ENCODE measurements around the gene GAK. TPM values are rescaled to one million over a fixed set of nuclear protein-coding genes. Genes with fewer than 3 reads are reported as not detected.
A peak's percentile ranks its signal among the peaks of the same experiment; 100 is the strongest.

GAK gene
- total and polyA plus RNA-seq, 5 donors from 2014 or later = 37.5 to 254 (median 40.0) TPM

DNA sequence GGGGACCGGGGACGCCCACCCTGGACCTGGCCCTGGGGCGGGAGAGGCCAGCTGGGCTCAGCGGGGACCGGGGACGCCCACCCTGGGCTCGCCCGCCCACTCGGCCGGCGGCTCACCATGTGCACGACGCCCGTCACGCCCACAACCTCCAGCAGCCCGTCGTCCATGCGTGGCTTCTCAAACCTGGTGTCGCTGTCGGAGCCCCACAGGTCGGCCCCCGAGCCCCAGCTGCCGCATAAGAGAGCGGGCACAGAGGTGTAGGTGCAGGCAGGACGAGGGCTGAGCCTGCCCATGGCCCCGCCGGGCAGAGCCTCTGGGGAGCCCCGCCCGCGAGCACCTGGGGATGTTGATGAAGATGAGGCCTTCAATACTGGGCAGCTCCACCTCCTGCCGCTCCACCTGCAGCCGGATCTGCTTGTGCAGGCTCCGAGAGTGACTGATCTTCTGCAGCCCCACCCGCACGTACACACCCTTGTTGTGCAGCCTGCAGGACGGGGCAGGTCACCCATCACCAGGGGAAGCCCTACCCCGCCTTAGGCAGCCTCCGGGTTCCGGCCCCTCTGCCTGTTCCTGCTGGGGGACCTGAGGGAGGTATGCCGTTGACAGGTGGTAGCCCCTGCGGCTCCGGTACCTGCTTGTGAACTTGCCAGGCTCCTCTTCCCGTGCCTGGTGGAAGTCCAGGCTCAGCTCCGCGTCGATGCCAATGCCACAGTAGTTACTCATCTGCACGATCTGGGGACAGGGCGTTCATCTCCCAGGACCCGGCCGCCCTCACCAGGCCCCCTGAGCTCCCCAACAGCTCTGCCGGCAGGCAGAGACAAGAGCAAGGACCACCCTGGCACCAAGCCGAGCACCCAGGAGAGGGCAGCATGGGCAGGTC lies 29.5 kb upstream of the GAK start:
- no peak overlapping the region for H3K4me3 Mint-ChIP-seq
- H3K36me3 ChIP-seq (ENCODE audit: control insufficient read depth, insufficient read depth, low read length) = no peaks in the 10 kb centered on the region

DNA sequence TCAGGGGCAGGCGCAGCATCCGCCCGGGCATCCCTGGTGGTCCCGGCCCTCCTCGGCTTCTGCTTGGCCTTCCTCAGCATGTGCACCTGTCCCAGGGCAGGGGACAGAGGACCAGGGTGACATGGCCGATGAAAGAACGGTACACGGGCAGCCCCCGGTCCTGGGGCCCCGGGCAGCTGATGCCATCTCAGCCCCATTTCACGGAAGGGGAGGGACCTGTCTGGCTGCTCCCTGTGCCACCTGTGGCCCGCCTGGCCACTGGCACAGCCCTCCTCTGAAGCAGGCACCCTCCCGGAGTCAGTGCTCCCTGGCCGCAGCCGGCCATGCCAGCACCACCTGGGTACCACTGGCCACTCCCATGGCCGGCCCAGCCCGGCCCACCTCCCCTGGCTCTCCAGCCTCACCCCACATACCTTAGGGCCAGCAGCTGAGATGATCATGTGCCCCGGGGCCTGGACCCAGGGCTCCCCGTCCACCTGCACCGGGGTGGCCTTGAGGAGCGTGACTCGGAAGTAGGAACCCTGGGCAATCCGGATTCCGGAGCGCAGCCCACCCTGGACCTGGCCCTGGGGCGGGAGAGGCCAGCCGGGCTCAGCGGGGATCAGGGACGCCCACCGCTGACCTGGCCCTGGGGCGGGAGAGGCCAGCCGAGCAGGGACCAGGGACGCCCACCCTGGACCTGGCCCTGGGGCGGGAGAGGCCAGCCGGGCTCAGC lies 28.7 kb upstream of the GAK start:
- no peaks in the 10 kb centered on the region for H3K9me3 Mint-ChIP-seq
- no peak overlapping the region for H3K4me3 Mint-ChIP-seq
- H3K4me1 Mint-ChIP-seq = peaks cover 0 to 2% (median 0%) of the 10 kb centered on the region in 4 donors
- H3K27me3 ChIP-seq (ENCODE audit: control insufficient read depth, insufficient read depth, low read length) = no peaks in the 10 kb centered on the region
- no peaks in the 10 kb centered on the region for H3K4me1 ChIP-seq (ENCODE audit: control insufficient read depth, insufficient read depth, low read length, poor library complexity, severe bottlenecking)
- peaks cover 5% of the 10 kb centered on the region for H3K36me3 Mint-ChIP-seq
- H3K36me3 ChIP-seq (ENCODE audit: control insufficient read depth, insufficient read depth, low read length) = no peaks in the 10 kb centered on the region
- DNase-seq (no peak), ATAC-seq (ENCODE audit: low read depth in 2 of 2) (no peak)
- H3K9me3 ChIP-seq (ENCODE audit: control insufficient read depth in 2 of 2, low read length in 2 of 2) = no peaks in the 10 kb centered on the region
- H3K4me3 ChIP-seq (ENCODE audit: low read depth, low read length) = no peak overlapping the region
- no peak overlapping the region for H3K27ac Mint-ChIP-seq
- no peaks in the 10 kb centered on the region for H3K27me3 Mint-ChIP-seq
- H3K27ac ChIP-seq (ENCODE audit: insufficient read depth, low read length, poor library complexity, severe bottlenecking) = no peak overlapping the region

More for the DNA sequence above, 29.5 kb upstream of the GAK start:
- Mint-ChIP-seq H3K27ac (no peak overlapping the region), H3K4me1 (peaks cover 0 to 2% (median 0%) of the 10 kb centered on the region in 4 donors), H3K9me3 (peaks cover 0 to 1% (median 0%) of the 10 kb centered on the region in 7 donors), H3K27me3 (no peaks in the 10 kb centered on the region), H3K36me3 (peaks cover 5% of the 10 kb centered on the region)
- Histone ChIP-seq H3K4me1 (ENCODE audit: control insufficient read depth, insufficient read depth, low read length, poor library complexity, severe bottlenecking) (no peaks in the 10 kb centered on the region), H3K9me3 (ENCODE audit: control insufficient read depth in 2 of 2, low read length in 2 of 2) (no peaks in the 10 kb centered on the region), H3K27me3 (ENCODE audit: control insufficient read depth, insufficient read depth, low read length) (no peaks in the 10 kb centered on the region), H3K27ac (ENCODE audit: insufficient read depth, low read length, poor library complexity, severe bottlenecking) (no peak overlapping the region), H3K4me3 (ENCODE audit: low read depth, low read length) (no peak overlapping the region)
- ATAC-seq (ENCODE audit: low read depth in 2 of 2) (peak in 1 of 2 donors; percentile 19), DNase-seq (no peak)

GRCh38 chr4:960140-960635 lies 28.1 kb upstream of the GAK start:
- DNase-seq = no peak
- Histone ChIP-seq H3K9me3 (ENCODE audit: control insufficient read depth in 2 of 2, low read length in 2 of 2) (no peaks in the 10 kb centered on the region), H3K4me3 (ENCODE audit: low read depth, low read length) (no peak overlapping the region), H3K36me3 (ENCODE audit: control insufficient read depth, insufficient read depth, low read length) (no peaks in the 10 kb centered on the region), H3K27ac (ENCODE audit: insufficient read depth, low read length, poor library complexity, severe bottlenecking) (no peak overlapping the region), H3K4me1 (ENCODE audit: control insufficient read depth, insufficient read depth, low read length, poor library complexity, severe bottlenecking) (no peaks in the 10 kb centered on the region), H3K27me3 (ENCODE audit: control insufficient read depth, insufficient read depth, low read length) (no peaks in the 10 kb centered on the region)
- H3K27me3 Mint-ChIP-seq = no peaks in the 10 kb centered on the region
- peaks cover 0 to 2% (median 0%) of the 10 kb centered on the region in 4 donors for H3K4me1 Mint-ChIP-seq
- peaks cover 5% of the 10 kb centered on the region for H3K36me3 Mint-ChIP-seq
- no peak overlapping the region for H3K27ac Mint-ChIP-seq
- H3K9me3 Mint-ChIP-seq = no peaks in the 10 kb centered on the region
- no peak for ATAC-seq (ENCODE audit: low read depth in 2 of 2)
- peak overlapping the region in 1 of 4 donors; percentile 35 for H3K4me3 Mint-ChIP-seq

- H3K4me3 Mint-ChIP-seq = peak overlapping the region in 1 of 4 donors; percentile 35
- no peaks in the 10 kb centered on the region for H3K27me3 ChIP-seq (ENCODE audit: control insufficient read depth, insufficient read depth, low read length)
- no peaks in the 10 kb centered on the region for H3K4me1 ChIP-seq (ENCODE audit: control insufficient read depth, insufficient read depth, low read length, poor library complexity, severe bottlenecking)
- H3K9me3 Mint-ChIP-seq = no peaks in the 10 kb centered on the region
- no peak overlapping the region for H3K27ac Mint-ChIP-seq
- no peak overlapping the region for H3K27ac ChIP-seq (ENCODE audit: insufficient read depth, low read length, poor library complexity, severe bottlenecking)
- H3K36me3 Mint-ChIP-seq = peaks cover 10% of the 10 kb centered on the region
- H3K27me3 Mint-ChIP-seq = no peaks in the 10 kb centered on the region
- no peaks in the 10 kb centered on the region for H3K36me3 ChIP-seq (ENCODE audit: control insufficient read depth, insufficient read depth, low read length)
- H3K9me3 ChIP-seq (ENCODE audit: control insufficient read depth in 2 of 2, low read length in 2 of 2) = no peaks in the 10 kb centered on the region
- peaks cover 0 to 2% (median 0%) of the 10 kb centered on the region in 4 donors for H3K4me1 Mint-ChIP-seq
- no peak overlapping the region for H3K4me3 ChIP-seq (ENCODE audit: low read depth, low read length)
- DNase-seq (no peak), ATAC-seq (ENCODE audit: low read depth in 2 of 2) (no peak)
These were observed 27.4 kb upstream of the GAK start for GRCh38 chr4:959338-960139.

GRCh38 chr4:958696-959337 lies 26.7 kb upstream of the GAK start:
- DNase-seq (no peak), ATAC-seq (ENCODE audit: low read depth in 2 of 2) (no peak)
- no peaks in the 10 kb centered on the region for H3K36me3 ChIP-seq (ENCODE audit: control insufficient read depth, insufficient read depth, low read length)
- H3K27me3 ChIP-seq (ENCODE audit: control insufficient read depth, insufficient read depth, low read length) = no peaks in the 10 kb centered on the region
- H3K9me3 Mint-ChIP-seq = no peaks in the 10 kb centered on the region
- H3K4me3 ChIP-seq (ENCODE audit: low read depth, low read length) = no peak overlapping the region
- no peaks in the 10 kb centered on the region for H3K4me1 ChIP-seq (ENCODE audit: control insufficient read depth, insufficient read depth, low read length, poor library complexity, severe bottlenecking)
- H3K27ac ChIP-seq (ENCODE audit: insufficient read depth, low read length, poor library complexity, severe bottlenecking) = no peak overlapping the region
- no peaks in the 10 kb centered on the region for H3K9me3 ChIP-seq (ENCODE audit: control insufficient read depth in 2 of 2, low read length in 2 of 2)
- peaks cover 0 to 2% (median 0%) of the 10 kb centered on the region in 4 donors for H3K4me1 Mint-ChIP-seq
- H3K36me3 Mint-ChIP-seq = peaks cover 14% of the 10 kb centered on the region
- H3K27me3 Mint-ChIP-seq = no peaks in the 10 kb centered on the region
- no peak overlapping the region for H3K4me3 Mint-ChIP-seq
- no peak overlapping the region for H3K27ac Mint-ChIP-seq

DNA sequence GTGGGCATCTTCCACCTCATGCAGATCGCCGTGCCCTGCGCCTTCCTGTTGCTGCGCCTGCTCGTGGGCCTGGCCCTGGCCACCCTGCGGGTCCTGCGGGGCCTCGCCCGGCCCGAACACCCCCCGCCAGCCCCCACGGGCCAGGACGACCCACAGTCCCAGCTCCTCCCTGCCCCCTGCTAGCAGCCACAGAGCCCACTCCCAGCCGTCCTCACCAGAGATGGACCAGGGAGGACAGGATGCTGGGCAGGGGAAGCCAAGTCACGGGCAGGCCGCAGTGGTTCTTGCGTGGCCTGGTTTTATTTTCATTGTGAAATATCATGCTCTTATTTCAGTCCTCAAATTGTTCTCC lies 26.2 kb upstream of the GAK start:
- ATAC-seq (ENCODE audit: low read depth in 2 of 2) = no peak
- H3K4me1 Mint-ChIP-seq = peaks cover 0 to 2% (median 0%) of the 10 kb centered on the region in 4 donors
- Histone ChIP-seq H3K27ac (ENCODE audit: insufficient read depth, low read length, poor library complexity, severe bottlenecking) (no peak overlapping the region), H3K27me3 (ENCODE audit: control insufficient read depth, insufficient read depth, low read length) (no peaks in the 10 kb centered on the region), H3K9me3 (ENCODE audit: control insufficient read depth in 2 of 2, low read length in 2 of 2) (no peaks in the 10 kb centered on the region), H3K4me3 (ENCODE audit: low read depth, low read length) (no peak overlapping the region), H3K36me3 (ENCODE audit: control insufficient read depth, insufficient read depth, low read length) (peaks cover 4% of the 10 kb centered on the region), H3K4me1 (ENCODE audit: control insufficient read depth, insufficient read depth, low read length, poor library complexity, severe bottlenecking) (no peaks in the 10 kb centered on the region)
- H3K27ac Mint-ChIP-seq = no peak overlapping the region
- no peaks in the 10 kb centered on the region for H3K9me3 Mint-ChIP-seq
- no peak overlapping the region for H3K4me3 Mint-ChIP-seq
- peaks cover 14% of the 10 kb centered on the region for H3K36me3 Mint-ChIP-seq
- H3K27me3 Mint-ChIP-seq = no peaks in the 10 kb centered on the region
- no peak for DNase-seq
